Pulmonary artery endothelial cell (primary cell): ENCODE measurements around the gene AGBL3. TPM values are rescaled to one million over a fixed set of nuclear protein-coding genes. Genes with fewer than 3 reads are reported as not detected.
"Not testable (repeated sequence)": the region's sequence is repeated elsewhere in the genome, so short reads cannot be mapped to it uniquely, and the experiment has no call there.

Experiments
- DNase-seq: peaks from one replicate; pipeline ENCODE4 v3.0.0-alpha.2; 2011; ENCODE audit warnings: low read depth, low spot score
- total RNA-seq: library from RNA; depleted of rRNA; stranded (reverse); fragments of >200 nt; gene quantifications from 2 replicates; pipeline ENCODE4 v1.2.3, GENCODE V29; 2014

Gene AGBL3
- total RNA-seq, 1 donor from 2014 or later = 1.5 TPM

DNA sequence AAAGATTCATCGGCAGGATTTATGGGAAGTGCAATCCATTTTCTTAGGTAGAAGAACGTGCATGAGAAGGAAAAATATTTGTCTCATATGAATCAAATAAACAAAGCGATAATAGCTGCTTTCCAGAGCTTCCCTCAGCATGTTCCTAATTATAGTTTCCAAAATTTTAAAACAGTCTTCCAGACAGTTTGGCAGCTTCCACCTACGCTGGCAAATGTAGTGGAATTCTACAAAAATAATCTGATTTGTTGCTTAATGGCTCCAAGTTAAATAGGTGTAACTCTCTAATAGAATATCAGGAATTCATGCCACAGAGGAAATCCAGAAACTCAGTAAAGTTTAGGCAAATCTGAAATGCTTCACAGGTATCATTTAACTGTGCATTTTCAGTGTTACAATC lies 23.3 kb upstream of the AGBL3 start:
- DNase-seq = no peak

GRCh38 chr7:134966691-134967090 lies 19.6 kb upstream of the AGBL3 start:
- no peak for DNase-seq

GRCh38 chr7:134968110-134968509 lies 18.2 kb upstream of the AGBL3 start:
- no peak for DNase-seq

- DNase-seq = not testable (repeated sequence)
Measured at GRCh38 chr7:134981645-134982044, 4.7 kb upstream of the AGBL3 start.

GRCh38 chr7:134985894-134986362 lies 380 bp upstream of the AGBL3 start:
- DNase-seq = no peak

- no peak for DNase-seq
Measured at GRCh38 chr7:134988161-134988560, 1.9 kb downstream of the AGBL3 start.

GRCh38 chr7:134991469-134992339 lies 5.4 kb downstream of the AGBL3 start:
- DNase-seq = no peak

GRCh38 chr7:134992626-134993179 lies 6.4 kb downstream of the AGBL3 start:
- peak; percentile 15 for DNase-seq

- no peak for DNase-seq
Measured at GRCh38 chr7:134993877-134994456, 7.7 kb downstream of the AGBL3 start.

GRCh38 chr7:134995239-134996096 lies 9.2 kb downstream of the AGBL3 start:
- DNase-seq = no peak

DNA sequence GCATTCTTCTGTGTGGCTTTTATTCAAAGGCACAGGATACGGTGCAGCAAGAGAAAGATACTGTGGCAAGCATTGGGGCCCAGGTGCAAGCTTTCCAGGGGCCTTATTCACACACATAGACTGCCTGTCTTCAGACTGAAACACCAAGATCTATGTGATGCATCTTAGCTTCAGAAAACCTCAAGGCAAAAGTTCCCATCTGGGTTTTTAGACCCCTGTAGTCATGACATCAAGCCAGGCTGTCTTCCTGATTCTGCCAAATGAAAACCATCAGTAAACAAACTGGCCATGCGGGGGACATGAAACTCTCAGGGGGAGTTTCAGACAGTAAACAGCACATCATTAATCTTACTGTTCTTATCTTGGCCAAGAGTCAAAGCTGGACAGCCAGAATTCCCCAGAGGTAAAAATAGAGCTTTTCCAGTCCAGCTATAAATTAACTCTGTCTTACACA lies 9.8 kb downstream of the AGBL3 start:
- no peak for DNase-seq

DNA sequence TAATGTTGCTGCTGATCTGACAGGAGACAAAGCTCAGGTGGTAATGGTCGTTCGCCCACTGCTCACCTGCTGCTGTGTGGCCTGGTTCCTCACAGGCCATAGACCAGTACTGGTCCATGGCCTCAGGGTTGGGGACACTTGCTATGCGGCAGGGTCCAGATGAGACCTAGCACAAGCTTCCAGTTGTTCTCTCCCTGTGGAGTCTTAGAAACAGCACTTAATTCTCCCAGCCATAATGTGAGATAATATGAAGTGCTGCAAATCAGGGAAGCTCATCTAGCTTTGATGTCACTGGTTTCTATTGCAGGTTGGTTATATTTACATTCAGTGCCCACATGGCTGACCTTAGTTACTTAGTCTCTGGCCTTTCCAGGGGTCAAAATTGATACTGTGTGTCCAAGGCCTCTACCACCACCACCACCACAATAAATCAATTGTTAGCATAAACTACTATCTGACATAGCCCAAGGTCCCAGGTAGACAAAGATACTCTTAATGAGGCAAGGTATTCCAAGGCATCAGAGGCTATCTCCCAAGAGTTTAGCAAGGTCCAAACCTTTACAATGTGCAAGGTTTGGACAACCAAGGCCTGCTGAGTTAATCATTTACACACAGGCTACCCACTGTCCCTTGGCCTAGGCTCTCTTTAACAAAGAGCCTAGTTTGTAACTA lies 11.0 kb downstream of the AGBL3 start:
- no peak for DNase-seq

DNA sequence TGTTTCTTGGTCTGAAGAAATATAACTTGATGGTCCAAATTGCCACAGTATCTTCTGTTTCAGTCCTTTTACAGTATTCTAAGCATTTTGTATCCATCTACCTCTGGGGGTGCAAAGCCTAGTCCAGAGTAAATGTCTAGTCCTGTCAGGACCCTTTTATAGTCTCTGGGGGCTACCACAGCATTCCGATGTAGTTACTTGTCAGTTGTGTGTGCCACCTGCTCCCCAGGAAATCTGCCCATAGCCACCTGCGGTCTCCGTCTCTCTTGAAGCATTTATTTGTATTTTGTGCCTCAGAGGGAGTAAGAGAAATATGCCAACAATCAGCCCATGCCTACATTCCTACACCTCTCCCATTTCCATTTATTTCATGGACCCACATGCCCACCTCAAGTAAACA lies 12.8 kb downstream of the AGBL3 start:
- no peak for DNase-seq

DNA sequence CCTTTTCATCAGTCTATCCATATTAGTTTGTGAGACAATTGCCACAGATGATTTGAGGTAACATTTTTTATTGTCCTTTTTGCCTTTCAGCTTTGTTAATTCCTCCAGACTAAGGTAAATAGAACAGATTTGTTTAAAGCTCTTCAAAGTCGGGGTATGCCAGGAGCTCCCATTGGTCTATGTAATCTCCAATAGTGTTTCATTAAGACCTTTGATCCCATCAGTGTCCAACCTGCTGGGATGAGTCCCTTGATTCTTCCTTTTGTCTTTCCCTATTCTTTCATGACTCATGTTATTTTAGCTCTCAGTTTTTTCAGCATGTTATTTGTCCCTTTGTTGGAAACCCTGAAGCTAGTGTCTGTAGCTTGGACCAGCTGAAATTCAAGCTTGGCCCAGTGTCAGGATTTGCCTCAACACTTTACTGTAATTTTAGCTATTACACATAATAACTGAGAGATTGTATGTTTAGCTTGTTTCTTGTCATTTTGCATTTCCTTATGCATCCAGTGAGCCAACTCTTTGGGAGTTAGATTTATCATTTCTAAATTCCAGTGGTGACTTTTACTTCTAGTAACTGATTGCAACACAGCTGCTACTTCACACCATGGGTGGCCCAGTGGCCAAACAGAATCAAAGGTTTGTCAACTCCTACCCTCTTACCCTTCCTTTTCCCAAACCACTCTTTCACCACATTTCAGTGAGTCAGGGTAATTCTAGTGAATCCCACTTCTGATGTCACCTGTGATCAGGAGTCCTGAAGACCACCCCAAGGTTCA lies 15.3 kb downstream of the AGBL3 start:
- DNase-seq = no peak

- DNase-seq = no peak
Measured at GRCh38 chr7:135012229-135012628, 25.9 kb downstream of the AGBL3 start.

- DNase-seq = no peak
Measured at GRCh38 chr7:135023622-135024021, 37.3 kb downstream of the AGBL3 start.

DNA sequence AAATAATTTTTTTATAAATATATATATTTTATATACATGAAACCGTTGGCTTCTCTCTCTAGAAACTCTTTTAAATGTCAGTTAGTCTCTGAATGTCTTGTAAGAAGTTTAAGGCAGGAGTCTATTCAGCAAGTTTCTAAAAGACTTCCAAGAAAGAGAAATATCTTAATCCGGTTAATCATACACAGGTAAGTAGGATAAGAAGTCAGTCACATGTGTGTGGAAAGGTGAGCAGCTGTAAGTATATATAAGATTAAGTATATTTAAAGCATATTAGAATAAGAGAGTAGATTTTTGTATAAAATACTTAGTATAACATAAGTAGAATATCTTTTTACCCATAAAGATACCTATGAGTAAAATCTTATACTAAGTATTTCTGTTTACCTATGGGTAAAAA lies 48.9 kb downstream of the AGBL3 start:
- DNase-seq = no peak

DNA sequence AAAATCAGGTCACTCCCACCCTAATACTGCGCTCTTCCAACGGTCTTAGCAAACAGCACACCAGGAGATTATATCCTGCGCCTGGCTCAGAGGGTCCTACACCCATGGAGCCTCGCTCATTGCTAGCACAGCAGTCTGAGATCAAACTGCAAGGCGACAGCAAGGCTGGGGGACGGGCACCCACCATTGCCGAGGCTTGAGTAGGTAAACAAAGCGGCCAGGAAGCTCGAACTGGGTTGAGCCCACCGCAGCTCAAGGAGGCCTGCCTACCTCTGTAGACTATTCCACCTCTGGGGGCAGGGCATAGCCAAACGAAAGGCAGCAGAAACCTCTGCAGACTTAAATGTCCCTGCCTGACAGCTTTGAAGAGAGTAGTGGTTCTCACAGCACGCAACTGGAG lies 80.7 kb downstream of the AGBL3 start:
- DNase-seq = not testable (repeated sequence)

GRCh38 chr7:135074096-135074495 lies 87.8 kb downstream of the AGBL3 start:
- DNase-seq = no peak

DNA sequence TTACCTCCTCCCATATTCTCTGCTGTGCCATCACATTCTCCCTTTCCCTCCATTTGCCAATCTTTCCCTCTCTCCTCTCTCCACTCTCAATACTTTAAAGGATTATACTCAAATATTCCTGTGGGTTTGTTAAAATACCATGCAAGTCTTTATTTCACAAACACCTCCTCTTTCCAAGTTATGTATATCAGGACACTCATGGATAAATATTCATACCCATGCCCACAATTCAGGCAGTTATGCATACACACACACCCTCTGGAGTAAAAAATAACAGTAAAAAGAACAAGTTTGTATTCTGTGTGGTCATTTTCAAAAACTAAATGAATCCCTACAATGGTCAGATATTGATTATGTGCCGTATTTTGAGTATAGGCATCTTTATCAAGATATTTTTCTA lies 88.2 kb downstream of the AGBL3 start:
- DNase-seq = no peak
